K562 (cell line): ENCODE results near the gene EDARADD.

ENCODE experiments used
- ATF2 ChIP-seq: sonication (generic); formaldehyde crosslinking; IDR thresholded peaks from 2 replicates; pipeline ENCODE4 v1.8.1; 2022; ENCODE audit warnings: missing genetic modification reagents
- FOXA3 ChIP-seq, 2 experiments: fragments of 450-650 bp in 1 of 2; sonication (generic) in 1 of 2; formaldehyde crosslinking; IDR thresholded peaks in 1 of 2; conservative IDR thresholded peaks in 1 of 2; 2 replicates each; pipeline versions ENCODE4 v1.4.0 to v1.8.0; 2020 to 2022; ENCODE audit warnings: mild to moderate bottlenecking in 2 of 2, missing genetic modification reagents in 1 of 2
- NFRKB ChIP-seq: fragments of 450-650 bp; IDR thresholded peaks from 2 replicates; pipeline ENCODE4 v1.6.1; 2016; ENCODE audit warnings: low read depth
- PHF8 ChIP-seq: fragments of 200-600 bp; sonication (generic); IDR thresholded peaks from 2 replicates; pipeline ENCODE4 v1.6.1; 2012; ENCODE audit warnings: mixed run types, mild to moderate bottlenecking, inconsistent platforms, low read length, moderate library complexity, borderline replicate concordance
- POLR2A ChIP-seq: fragments of 450-650 bp; conservative IDR thresholded peaks from 2 replicates; pipeline ENCODE4 v1.6.1; 2016
- POLR2AphosphoS5 ChIP-seq: IDR thresholded peaks from 2 replicates; pipeline ENCODE4 v1.6.1; 2011; ENCODE audit warnings: mild to moderate bottlenecking, low read depth, low read length, moderate library complexity; ENCODE audit not compliant: control insufficient read depth, insufficient read depth
- ZFX ChIP-seq: sonication (generic); formaldehyde crosslinking; IDR thresholded peaks from 2 replicates; pipeline ENCODE4 v1.8.0; 2022; ENCODE audit warnings: mild to moderate bottlenecking, missing genetic modification reagents, moderate library complexity
- TF ChIP-seq, protein P1 (sequence below): fragments of 250-450 bp; sonication (Bioruptor Pico); IDR thresholded peaks from 2 replicates; pipeline ENCODE4 v1.5.0; 2021; ENCODE audit warnings: mild to moderate bottlenecking, moderate library complexity
- TF ChIP-seq, protein P2 (sequence below): sonication (generic); formaldehyde crosslinking; IDR thresholded peaks from 2 replicates; pipeline ENCODE4 v1.9.0; 2022; ENCODE audit warnings: mild to moderate bottlenecking, missing genetic modification reagents

- no peak for TF ChIP-seq FOXA3 (CRISPR knock-in tag; conservative IDR thresholded peaks at IDR 0.05 in 1 of 2, IDR thresholded peaks at IDR 0.05 in 1 of 2)
- TF ChIP-seq, protein P1, sequence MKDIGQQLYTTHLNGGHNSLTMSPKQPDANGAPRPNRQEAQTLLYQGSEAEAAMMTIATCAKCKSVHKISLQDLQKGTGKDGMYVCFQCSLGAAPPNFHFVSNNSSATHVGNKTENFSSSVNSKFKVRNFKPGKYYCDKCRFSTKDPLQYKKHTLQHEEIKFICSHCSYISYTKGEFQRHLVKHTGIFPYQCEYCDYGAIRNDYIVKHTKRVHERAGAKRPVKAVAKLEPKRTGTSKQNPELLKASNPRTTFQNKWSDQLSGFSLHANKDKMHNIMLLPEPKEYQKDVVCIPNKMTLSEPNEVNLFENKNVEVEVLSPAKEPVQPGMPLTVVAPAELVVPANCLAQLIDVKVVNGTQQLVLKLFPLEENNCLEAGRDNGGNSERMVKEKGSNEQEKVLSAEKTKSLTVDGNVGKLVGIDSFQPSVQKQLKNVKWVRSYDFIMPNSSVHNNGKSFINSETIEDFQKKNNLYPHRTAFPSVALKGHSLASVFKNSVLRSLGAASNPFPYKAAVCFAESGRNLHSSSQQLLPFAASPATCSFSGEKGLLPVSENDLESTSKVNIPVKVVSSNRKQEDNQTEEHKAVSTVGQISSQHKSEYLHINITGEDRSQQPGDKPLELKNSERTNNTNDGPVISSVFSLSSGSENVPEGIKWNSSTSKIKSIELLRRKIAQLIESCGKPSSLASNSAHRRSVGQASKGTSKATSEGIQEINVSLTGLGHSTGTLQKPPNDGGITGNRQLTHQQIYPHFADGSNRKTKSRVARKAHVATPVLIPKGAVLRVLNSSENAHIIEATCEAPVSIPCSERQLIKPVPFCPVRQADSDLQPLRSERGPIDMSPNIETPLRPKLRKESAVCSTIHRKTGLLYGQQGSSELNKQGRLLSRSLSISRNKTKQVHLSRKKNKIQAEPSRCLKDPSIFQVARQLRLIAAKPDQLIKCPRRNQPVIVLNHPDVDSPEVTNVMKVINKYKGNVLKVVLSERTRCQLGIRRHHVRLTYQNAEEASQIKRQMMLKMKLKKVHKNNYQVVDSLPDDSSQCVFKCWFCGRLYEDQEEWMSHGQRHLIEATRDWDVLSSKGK (CRISPR knock-in tag): no peak
- TF ChIP-seq ATF2 (CRISPR knock-in tag): no peak
- no peak for TF ChIP-seq POLR2AphosphoS5
- TF ChIP-seq, protein P2, sequence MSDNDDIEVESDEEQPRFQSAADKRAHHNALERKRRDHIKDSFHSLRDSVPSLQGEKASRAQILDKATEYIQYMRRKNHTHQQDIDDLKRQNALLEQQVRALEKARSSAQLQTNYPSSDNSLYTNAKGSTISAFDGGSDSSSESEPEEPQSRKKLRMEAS (CRISPR knock-in tag): no peak
- TF ChIP-seq NFRKB: no peak
- no peak for TF ChIP-seq POLR2A
- no peak for TF ChIP-seq PHF8
- TF ChIP-seq ZFX (CRISPR knock-in tag): no peak
Observed at GRCh38 chr1:236438614-236439013, 44.5 kb downstream of the EDARADD start.
